GM19193 (cell line): Measurements from ENCODE around the gene TTC13.

ENCODE experiments used
- POLR2A ChIP-seq: IDR thresholded peaks from 4 replicates; pipeline ENCODE4 v1.6.1; 2011; ENCODE audit not compliant: insufficient read depth, insufficient read length; ENCODE audit errors: extremely low read depth

The TTC13 gene

GRCh38 chr1:230879778-230880177 lies 98.9 kb downstream of the TTC13 start:
- no peak for TF ChIP-seq POLR2A

DNA sequence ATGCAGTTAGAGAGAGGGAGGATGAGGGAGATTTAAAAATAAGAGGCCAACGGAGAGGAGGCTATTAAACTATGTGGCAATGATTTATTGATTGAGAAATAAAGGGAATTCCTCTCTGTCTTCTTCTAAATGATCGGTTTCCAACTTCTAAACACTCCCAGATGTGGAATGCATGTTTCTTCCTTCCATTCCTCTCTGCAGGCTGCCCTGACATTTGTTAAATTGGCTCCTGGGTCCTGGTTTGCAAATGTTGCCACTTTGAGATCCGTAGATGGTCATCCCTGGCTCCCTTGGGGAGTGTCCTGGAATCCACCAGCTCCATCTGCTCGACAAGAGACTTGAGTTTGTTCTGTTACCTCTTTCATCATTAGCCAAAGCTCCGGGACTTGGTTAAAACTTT lies 100.1 kb downstream of the TTC13 start:
- no peak for TF ChIP-seq POLR2A

DNA sequence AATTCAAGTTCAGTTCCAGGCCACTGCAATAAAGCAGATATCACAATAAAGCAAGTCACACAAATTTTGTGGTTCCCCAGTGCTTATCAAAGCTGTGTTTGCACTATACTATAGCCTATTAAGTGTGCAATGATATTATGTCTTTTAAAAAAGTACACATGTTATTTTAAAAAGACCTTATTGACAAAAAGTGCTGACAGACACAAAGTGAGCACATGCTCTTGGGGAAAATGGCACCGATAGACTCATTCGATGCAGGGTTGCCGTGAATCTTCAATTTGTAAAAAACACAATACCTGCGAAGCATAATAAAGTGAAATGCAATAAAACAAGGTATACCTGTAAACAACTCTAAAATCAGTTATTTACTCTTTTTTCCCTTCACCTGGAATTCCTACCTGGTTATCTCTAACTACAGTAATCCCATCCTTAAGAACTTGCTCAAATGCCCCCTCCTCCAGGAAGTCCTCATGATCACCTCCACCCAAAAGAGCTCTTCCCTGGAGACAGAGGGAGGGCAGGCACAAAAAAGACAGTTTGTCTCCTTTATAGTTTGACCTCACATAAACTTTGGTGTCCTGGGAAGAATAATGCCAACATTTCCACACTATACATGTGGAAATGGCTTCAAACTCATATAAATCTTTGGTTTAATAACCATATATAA lies 100.6 kb downstream of the TTC13 start:
- TF ChIP-seq POLR2A, result no peak

- TF ChIP-seq POLR2A, result no peak
These were observed 101.3 kb downstream of the TTC13 start for GRCh38 chr1:230877146-230877923.

GRCh38 chr1:230876660-230877059 lies 102.0 kb downstream of the TTC13 start:
- TF ChIP-seq POLR2A, result no peak

GRCh38 chr1:230875370-230875769 lies 103.3 kb downstream of the TTC13 start:
- no peak for TF ChIP-seq POLR2A

- no peak for TF ChIP-seq POLR2A
These were observed 107.7 kb downstream of the TTC13 start for GRCh38 chr1:230870916-230871315.

DNA sequence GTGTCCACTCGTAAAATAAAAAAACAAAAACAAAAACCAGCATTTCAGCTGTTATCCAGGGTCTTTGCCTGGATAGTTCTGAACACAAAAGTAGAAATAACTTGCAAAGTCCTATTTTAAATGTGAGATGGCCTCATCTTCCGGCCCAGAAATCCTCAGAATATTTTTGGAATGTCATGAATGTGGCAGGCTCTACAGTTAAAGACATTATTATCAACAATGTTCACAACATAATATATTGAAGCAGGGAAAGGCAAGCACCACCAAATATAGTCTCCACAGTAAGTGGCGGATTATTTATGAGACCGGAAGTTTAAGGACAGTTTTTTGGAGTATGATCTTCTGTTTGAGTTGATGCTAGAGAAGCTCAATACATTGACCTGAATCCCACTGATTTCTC lies 109.2 kb downstream of the TTC13 start:
- no peak for TF ChIP-seq POLR2A

DNA sequence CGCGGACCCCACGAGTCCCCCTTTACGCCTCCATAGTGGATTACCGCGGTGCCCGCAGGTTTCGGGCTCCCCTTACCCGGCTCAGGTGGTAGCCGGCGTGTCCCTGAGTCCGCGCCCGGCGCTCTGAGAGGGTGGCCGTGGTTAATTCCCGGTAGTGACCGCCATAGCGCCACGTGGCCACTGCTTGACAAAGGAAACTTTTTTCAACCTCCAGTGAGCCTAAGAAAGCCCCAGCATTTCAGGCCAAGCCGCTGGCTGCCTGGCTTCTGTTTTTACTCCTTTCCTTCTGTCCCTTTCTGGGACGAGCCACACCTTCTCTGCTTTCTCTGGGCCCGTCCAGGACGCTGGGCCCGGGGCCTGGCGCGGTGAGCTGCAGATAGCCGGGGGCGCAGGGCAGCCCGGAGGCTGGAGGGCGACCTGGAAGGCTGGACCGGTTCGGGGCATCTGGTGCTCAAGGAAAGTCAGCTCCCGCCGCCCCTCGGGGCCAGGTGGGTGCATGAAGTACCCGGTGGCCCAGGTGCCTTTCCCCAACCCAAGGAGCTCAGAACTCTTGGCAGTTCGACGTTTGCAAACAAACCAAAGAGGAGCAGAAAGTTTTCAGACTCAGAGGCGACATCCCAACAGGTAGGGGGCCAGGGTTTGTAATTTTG lies 109.8 kb downstream of the TTC13 start:
- no peak for TF ChIP-seq POLR2A

- peak; percentile 28 for TF ChIP-seq POLR2A
These were observed 110.5 kb downstream of the TTC13 start, which contains the start of gene C1orf198 for GRCh38 chr1:230867903-230868735. Gene C1orf198 (minus strand): TSS chr1:230868521. CDS start chr1:230868512, 9 bp downstream.

DNA sequence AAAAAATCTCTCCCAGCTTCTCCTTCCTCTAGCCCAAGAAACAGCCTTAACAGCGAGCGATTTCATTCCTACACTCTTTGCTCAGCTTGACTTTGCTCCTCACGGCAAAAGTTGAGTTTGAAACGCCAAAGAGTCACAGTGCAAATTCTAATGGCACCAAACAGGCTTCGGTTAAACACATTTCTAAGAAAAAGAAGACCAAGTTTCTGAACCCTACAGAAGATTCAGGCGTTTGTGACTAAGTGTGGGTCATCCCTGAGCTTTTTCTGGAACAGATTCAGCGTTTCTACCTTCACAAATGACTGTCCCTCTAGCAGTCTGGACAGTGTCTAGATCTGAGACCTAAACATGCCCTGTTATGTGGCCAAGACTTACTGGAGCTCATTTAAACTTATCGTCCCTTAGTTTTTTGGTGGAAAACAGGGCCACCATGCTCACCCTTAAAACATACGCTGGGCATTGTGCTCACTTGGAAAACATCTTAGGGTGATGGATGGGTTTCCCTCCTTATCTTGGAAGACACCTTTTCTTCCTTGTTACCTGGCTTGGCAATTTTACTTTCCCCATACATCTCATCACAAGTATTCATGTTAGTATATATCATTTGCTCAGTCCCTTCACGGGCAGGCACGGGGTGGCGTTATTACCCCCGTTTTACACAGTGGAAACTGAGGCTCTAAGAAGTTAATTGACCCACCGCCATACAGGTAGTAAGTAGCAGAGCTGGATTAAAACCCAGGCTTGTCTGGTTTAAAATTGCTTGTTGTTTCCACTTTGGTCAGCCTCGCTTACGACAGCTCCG lies 111.4 kb downstream of the TTC13 start:
- no peak for TF ChIP-seq POLR2A

- TF ChIP-seq POLR2A, result no peak
These were observed 112.2 kb downstream of the TTC13 start for GRCh38 chr1:230866171-230867070.
